HepG2 (cell line): ENCODE results near the gene RAET1E. TPM values are rescaled to one million over a fixed set of nuclear protein-coding genes. Genes with fewer than 3 reads are reported as not detected.

Source experiments
- CC2D1A ChIP-seq: sonication (generic); formaldehyde crosslinking; IDR thresholded peaks from 2 replicates; pipeline ENCODE4 v1.8.1; 2023; ENCODE audit warnings: mild to moderate bottlenecking, missing genetic modification reagents
- EP300 ChIP-seq, 3 experiments: sonication (generic) in 1 of 3; formaldehyde crosslinking in 1 of 3; IDR thresholded peaks; 2 replicates each; pipeline versions ENCODE4 v1.5.1 to v1.6.1; 2011 to 2020; ENCODE audit warnings: low read depth in 2 of 3, low read length in 2 of 3, borderline replicate concordance in 1 of 3, improper control_type of control experiment in 1 of 3, mild to moderate bottlenecking in 1 of 3, missing genetic modification reagents in 1 of 3, moderate library complexity in 1 of 3
- FOXP4 ChIP-seq: sonication (generic); formaldehyde crosslinking; IDR thresholded peaks from 2 replicates; pipeline ENCODE4 v1.4.0; 2020; ENCODE audit warnings: missing genetic modification reagents
- HMGXB4 ChIP-seq, 2 experiments: sonication (generic) in 1 of 2; formaldehyde crosslinking in 1 of 2; IDR thresholded peaks; 2 replicates each; pipeline versions ENCODE4 v1.4.0 to v1.6.1; 2018 to 2020; ENCODE audit warnings: missing genetic modification reagents in 2 of 2, borderline replicate concordance in 1 of 2, low read depth in 1 of 2, mild to moderate bottlenecking in 1 of 2, missing biosample characterization in 1 of 2
- HNRNPLL ChIP-seq: fragments of 200-400 bp; formaldehyde crosslinking; IDR thresholded peaks from 2 replicates; pipeline ENCODE4 v1.6.1; 2017; ENCODE audit warnings: mild to moderate bottlenecking, low read depth, low read length; ENCODE audit not compliant: poor library complexity, severe bottlenecking
- JDP2 ChIP-seq: sonication (generic); formaldehyde crosslinking; IDR thresholded peaks from 2 replicates; pipeline ENCODE4 v1.8.1; 2022; ENCODE audit warnings: missing genetic modification reagents, borderline replicate concordance
- KDM5B ChIP-seq: sonication (generic); formaldehyde crosslinking; IDR thresholded peaks from 2 replicates; pipeline ENCODE4 v1.4.0; 2020; ENCODE audit warnings: missing genetic modification reagents, mild to moderate bottlenecking, borderline replicate concordance
- MAFG ChIP-seq: sonication (generic); formaldehyde crosslinking; IDR thresholded peaks from 2 replicates; pipeline ENCODE4 v1.5.1; 2020; ENCODE audit warnings: mild to moderate bottlenecking, missing genetic modification reagents
- RBM39 ChIP-seq: fragments of 200-400 bp; formaldehyde crosslinking; IDR thresholded peaks from one replicate; pipeline ENCODE4 v1.6.1; 2018; ENCODE audit warnings: antibody characterized with exemption, mild to moderate bottlenecking, low read depth, low read length; ENCODE audit not compliant: poor library complexity, severe bottlenecking
- RXRA ChIP-seq: sonication (generic); formaldehyde crosslinking; IDR thresholded peaks from 2 replicates; pipeline ENCODE4 v1.5.1; 2020; ENCODE audit warnings: missing genetic modification reagents
- SETDB1 ChIP-seq: sonication (generic); formaldehyde crosslinking; IDR thresholded peaks from 2 replicates; pipeline ENCODE4 v1.5.1; 2020; ENCODE audit warnings: missing genetic modification reagents, mild to moderate bottlenecking, borderline replicate concordance
- ZBTB7B ChIP-seq: sonication (generic); formaldehyde crosslinking; IDR thresholded peaks from 2 replicates; pipeline ENCODE4 v1.4.0; 2020; ENCODE audit warnings: missing genetic modification reagents
- ZNF678 ChIP-seq: sonication (generic); formaldehyde crosslinking; IDR thresholded peaks from 2 replicates; pipeline ENCODE4 v1.4.0; 2020; ENCODE audit warnings: mild to moderate bottlenecking, missing genetic modification reagents
- ZSCAN21 ChIP-seq: sonication (generic); formaldehyde crosslinking; IDR thresholded peaks from 2 replicates; pipeline ENCODE4 v1.8.0; 2022; ENCODE audit warnings: mild to moderate bottlenecking, missing genetic modification reagents, moderate library complexity, borderline replicate concordance
- ZUFSP ChIP-seq: sonication (generic); formaldehyde crosslinking; IDR thresholded peaks from 2 replicates; pipeline ENCODE4 v1.9.0; 2021; ENCODE audit warnings: missing genetic modification reagents, mild to moderate bottlenecking, borderline replicate concordance
- polyA plus RNA-seq, 8 experiments: library from polyadenylated mRNA; depleted of rRNA in 3 of 8; stranded (reverse) in 7 of 8; unstranded in 1 of 8; fragments of >200 nt; fragmentation: Illumina TruSeq in 4 of 8; extraction: Trizol in 4 of 8; gene quantifications; 2 replicates each; pipeline versions ENCODE4 v1.2.1 to v1.2.3, GENCODE V29; 2011 to 2016; ENCODE audit warnings: low read depth in 4 of 8, missing spikeins in 1 of 8, mixed read lengths in 1 of 8; ENCODE audit not compliant: insufficient read depth in 1 of 8
- total RNA-seq, 5 experiments: library from RNA; depleted of rRNA; stranded (reverse); fragments of >200 nt; fragmentation: Illumina TruSeq; extraction: Trizol; gene quantifications; 2 replicates each; pipeline ENCODE4 v1.2.3, GENCODE V29; 2016; ENCODE audit warnings: low read depth in 1 of 5
- TF ChIP-seq, protein P1 (sequence below): IDR thresholded peaks from 2 replicates; pipeline ENCODE4 v1.6.1; 2016; ENCODE audit warnings: low read depth, missing genetic modification reagents, missing compliant biosample characterization

Gene RAET1E
- total and polyA plus RNA-seq, 2 of the 13 experiments (the other 11 are each of a cell fraction or from before 2014, with no cell fraction given), result not detected

DNA sequence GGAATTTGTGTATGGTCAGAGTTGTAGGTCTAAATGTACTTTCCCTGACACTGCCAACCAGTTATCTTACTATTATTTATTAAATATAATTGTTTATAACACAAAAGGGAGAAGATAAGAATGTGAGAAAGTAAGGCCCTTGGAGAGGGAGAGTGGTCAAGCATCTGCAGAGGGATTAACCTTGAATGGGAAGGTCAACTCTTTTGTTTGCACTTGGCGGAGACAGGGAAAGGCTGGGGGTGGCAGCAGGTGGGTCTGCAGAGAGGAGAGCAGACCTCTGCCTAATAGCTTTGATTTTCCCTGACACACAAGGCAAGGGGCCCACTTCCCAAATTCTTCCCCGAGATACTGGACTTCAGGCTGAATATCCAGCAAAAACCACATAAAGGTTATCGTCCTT is 38.0 kb downstream of the RAET1E start (continued):
- TF ChIP-seq HNRNPLL (no peak), JDP2 (no peak), SETDB1 (CRISPR knock-in tag) (no peak), ZSCAN21 (CRISPR knock-in tag) (no peak), ZUFSP (CRISPR knock-in tag) (no peak), FOXP4 (CRISPR knock-in tag) (peak; percentile 43), KDM5B (no peak), ZBTB7B (peak; percentile 44; the same call in 1 of the 2 replicates), HMGXB4 (CRISPR knock-in tag; IDR thresholded peaks at IDR 0.05; ENCODE audit: borderline replicate concordance in 1 of 2, low read depth in 1 of 2) (no peak), RXRA (CRISPR knock-in tag) (no peak; the same call in 1 of the 2 replicates), ZNF678 (CRISPR knock-in tag) (no peak), EP300 (IDR thresholded peaks at IDR 0.05; ENCODE audit: low read depth in 2 of 2, low read length in 2 of 2) (peak in 1 of 2 experiments; percentile 23; a peak in 1 of 4 replicates), EP300 (CRISPR knock-in tag; IDR thresholded peaks at IDR 0.05; ENCODE audit: borderline replicate concordance) (no peak), MAFG (no peak), CC2D1A (CRISPR knock-in tag) (no peak), RBM39 (no peak)
- TF ChIP-seq, protein P1, sequence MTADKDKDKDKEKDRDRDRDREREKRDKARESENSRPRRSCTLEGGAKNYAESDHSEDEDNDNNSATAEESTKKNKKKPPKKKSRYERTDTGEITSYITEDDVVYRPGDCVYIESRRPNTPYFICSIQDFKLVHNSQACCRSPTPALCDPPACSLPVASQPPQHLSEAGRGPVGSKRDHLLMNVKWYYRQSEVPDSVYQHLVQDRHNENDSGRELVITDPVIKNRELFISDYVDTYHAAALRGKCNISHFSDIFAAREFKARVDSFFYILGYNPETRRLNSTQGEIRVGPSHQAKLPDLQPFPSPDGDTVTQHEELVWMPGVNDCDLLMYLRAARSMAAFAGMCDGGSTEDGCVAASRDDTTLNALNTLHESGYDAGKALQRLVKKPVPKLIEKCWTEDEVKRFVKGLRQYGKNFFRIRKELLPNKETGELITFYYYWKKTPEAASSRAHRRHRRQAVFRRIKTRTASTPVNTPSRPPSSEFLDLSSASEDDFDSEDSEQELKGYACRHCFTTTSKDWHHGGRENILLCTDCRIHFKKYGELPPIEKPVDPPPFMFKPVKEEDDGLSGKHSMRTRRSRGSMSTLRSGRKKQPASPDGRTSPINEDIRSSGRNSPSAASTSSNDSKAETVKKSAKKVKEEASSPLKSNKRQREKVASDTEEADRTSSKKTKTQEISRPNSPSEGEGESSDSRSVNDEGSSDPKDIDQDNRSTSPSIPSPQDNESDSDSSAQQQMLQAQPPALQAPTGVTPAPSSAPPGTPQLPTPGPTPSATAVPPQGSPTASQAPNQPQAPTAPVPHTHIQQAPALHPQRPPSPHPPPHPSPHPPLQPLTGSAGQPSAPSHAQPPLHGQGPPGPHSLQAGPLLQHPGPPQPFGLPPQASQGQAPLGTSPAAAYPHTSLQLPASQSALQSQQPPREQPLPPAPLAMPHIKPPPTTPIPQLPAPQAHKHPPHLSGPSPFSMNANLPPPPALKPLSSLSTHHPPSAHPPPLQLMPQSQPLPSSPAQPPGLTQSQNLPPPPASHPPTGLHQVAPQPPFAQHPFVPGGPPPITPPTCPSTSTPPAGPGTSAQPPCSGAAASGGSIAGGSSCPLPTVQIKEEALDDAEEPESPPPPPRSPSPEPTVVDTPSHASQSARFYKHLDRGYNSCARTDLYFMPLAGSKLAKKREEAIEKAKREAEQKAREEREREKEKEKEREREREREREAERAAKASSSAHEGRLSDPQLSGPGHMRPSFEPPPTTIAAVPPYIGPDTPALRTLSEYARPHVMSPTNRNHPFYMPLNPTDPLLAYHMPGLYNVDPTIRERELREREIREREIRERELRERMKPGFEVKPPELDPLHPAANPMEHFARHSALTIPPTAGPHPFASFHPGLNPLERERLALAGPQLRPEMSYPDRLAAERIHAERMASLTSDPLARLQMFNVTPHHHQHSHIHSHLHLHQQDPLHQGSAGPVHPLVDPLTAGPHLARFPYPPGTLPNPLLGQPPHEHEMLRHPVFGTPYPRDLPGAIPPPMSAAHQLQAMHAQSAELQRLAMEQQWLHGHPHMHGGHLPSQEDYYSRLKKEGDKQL (CRISPR knock-in tag), result 0 out of 2 replicates have a peak, but pooled peaks have one; percentile 32
